GM12875 (cell line): ENCODE data around the gene TRNT1.

ENCODE experiments used
- H3K4me3 ChIP-seq: one replicate; pipeline ENCODE4 v1.5.1; 2011; ENCODE audit warnings: low read depth, low read length, control low read depth
- CTCF ChIP-seq: IDR thresholded peaks from 2 replicates; pipeline ENCODE4 v1.5.1; 2011; ENCODE audit warnings: low read depth, mild to moderate bottlenecking, control low read depth, inconsistent platforms, low read length, moderate library complexity, borderline replicate concordance; ENCODE audit not compliant: insufficient read depth

TRNT1 gene

GRCh38 chr3:3110749-3111361 lies 15.9 kb upstream of the TRNT1 start:
- no peak overlapping the region for H3K4me3 ChIP-seq
- TF ChIP-seq CTCF, result no peak

GRCh38 chr3:3113042-3113709 lies 13.6 kb upstream of the TRNT1 start:
- H3K4me3 ChIP-seq, result no peak overlapping the region
- TF ChIP-seq CTCF, result no peak

- H3K4me3 ChIP-seq, result no peak overlapping the region
- TF ChIP-seq CTCF, result no peak
Measured at GRCh38 chr3:3117651-3118050, 9.1 kb upstream of the TRNT1 start.

- H3K4me3 ChIP-seq, result no peak overlapping the region
- TF ChIP-seq CTCF, result no peak
Measured at GRCh38 chr3:3119393-3119851, 7.3 kb upstream of the TRNT1 start.

- H3K4me3 ChIP-seq, result peak overlapping the region; percentile 92
- TF ChIP-seq CTCF, result no peak
Measured at GRCh38 chr3:3125977-3126376, 763 bp upstream of the TRNT1 start.

- H3K4me3 ChIP-seq, result peak overlapping the region; percentile 92
- no peak for TF ChIP-seq CTCF
Measured at GRCh38 chr3:3127432-3128010, 781 bp downstream of the TRNT1 start.

- no peak for TF ChIP-seq CTCF
- no peak overlapping the region for H3K4me3 ChIP-seq
Measured at GRCh38 chr3:3129579-3129978, 2.8 kb downstream of the TRNT1 start.
